LNCAP (cell line): ENCODE results near the gene RASGRP1.

Experiments used
- CTCF ChIP-seq: fragments of 450-650 bp; IDR thresholded peaks from 2 replicates; pipeline ENCODE4 v1.5.1; 2017; ENCODE audit warnings: mild to moderate bottlenecking

Gene RASGRP1

GRCh38 chr15:38563723-38564519 is 693 bp downstream of the RASGRP1 start:
- TF ChIP-seq CTCF, result peak; percentile 97

GRCh38 chr15:38562278-38562677 is 2.3 kb downstream of the RASGRP1 start:
- no peak for TF ChIP-seq CTCF

GRCh38 chr15:38560456-38560926 is 4.1 kb downstream of the RASGRP1 start:
- TF ChIP-seq CTCF, result no peak

GRCh38 chr15:38559636-38560307 is 4.8 kb downstream of the RASGRP1 start:
- TF ChIP-seq CTCF, result no peak

- no peak for TF ChIP-seq CTCF
These were observed 5.5 kb downstream of the RASGRP1 start for GRCh38 chr15:38559131-38559530.

- no peak for TF ChIP-seq CTCF
These were observed 6.1 kb downstream of the RASGRP1 start for GRCh38 chr15:38558372-38559059.

- TF ChIP-seq CTCF, result no peak
These were observed 6.7 kb downstream of the RASGRP1 start for GRCh38 chr15:38557921-38558320.
